PC-3 (cell line): ENCODE results near the gene THBS2. TPM values are rescaled to one million over a fixed set of nuclear protein-coding genes. Genes with fewer than 3 reads are reported as not detected.

Source experiments
- ATAC-seq: fragments of 200-7000 bp; cut with Tn5 transposase; 2 replicates; pipeline ENCODE4 v1.9.1; 2020; ENCODE audit warnings: mild to moderate bottlenecking, moderate library complexity
- BruUV-seq: library from RNA; stranded (reverse); fragments of 400-500 nt; replicated peaks from 2 replicates; lab custom pipeline; 2021; lab: Mats Ljungman, UMichigan
- CTCF ChIA-PET: fragments of 300-600 bp; sonication (Branson Sonifier 250); formaldehyde crosslinking; loops from one replicate; lab custom pipeline; 2022; ENCODE audit warnings: antibody characterized with exemption; lab: Charles Lee
- POLR2A ChIA-PET: fragments of 300-600 bp; sonication (Branson Sonifier 250); formaldehyde crosslinking; loops from one replicate; lab custom pipeline; 2022; ENCODE audit warnings: antibody characterized with exemption; ENCODE audit not compliant: unreplicated experiment; lab: Charles Lee
- DNase-seq: peaks from one replicate; pipeline ENCODE4 v3.0.0-alpha.2; 2015
- H2AFZ ChIP-seq: fragments of 300-600 bp; sonication (generic); 2 replicates; pipeline ENCODE4 v1.6.0; 2016; ENCODE audit warnings: antibody characterized with exemption, low read length
- H3F3A ChIP-seq: fragments of 300-600 bp; sonication (generic); one replicate; pipeline ENCODE4 v1.6.0; 2017; ENCODE audit warnings: antibody characterized with exemption, low read length, control low read depth, mild to moderate bottlenecking; ENCODE audit not compliant: unreplicated experiment
- H3K27ac ChIP-seq: fragments of 300-600 bp; sonication (generic); 2 replicates; pipeline ENCODE4 v1.5.1; 2016; ENCODE audit warnings: mild to moderate bottlenecking, low read length
- H3K27me3 ChIP-seq: fragments of 300-600 bp; sonication (generic); 2 replicates; pipeline ENCODE4 v1.6.1; 2016; ENCODE audit warnings: low read length, mixed read lengths
- H3K36me3 ChIP-seq: fragments of 300-600 bp; sonication (generic); 2 replicates; pipeline ENCODE4 v1.6.1; 2016; ENCODE audit warnings: low read depth, mixed run types, low read length, mixed read lengths
- H3K4me1 ChIP-seq: fragments of 300-600 bp; sonication (generic); 2 replicates; pipeline ENCODE4 v1.5.1; 2016; ENCODE audit warnings: low read length; ENCODE audit not compliant: insufficient read depth
- H3K4me2 ChIP-seq: fragments of 300-600 bp; sonication (generic); 2 replicates; pipeline ENCODE4 v1.6.0; 2016; ENCODE audit warnings: low read length
- H3K4me3 ChIP-seq: fragments of 300-600 bp; sonication (generic); 2 replicates; pipeline ENCODE4 v1.5.1; 2016; ENCODE audit warnings: mild to moderate bottlenecking, low read length, mixed read lengths
- H3K79me2 ChIP-seq: fragments of 300-600 bp; sonication (generic); 2 replicates; pipeline ENCODE4 v1.6.1; 2017; ENCODE audit warnings: low read length, mixed read lengths
- H3K9ac ChIP-seq: fragments of 300-600 bp; sonication (generic); 2 replicates; pipeline ENCODE4 v1.6.0; 2016; ENCODE audit warnings: mild to moderate bottlenecking, low read length
- H3K9me2 ChIP-seq: fragments of 300-600 bp; sonication (generic); replicated peaks from 2 replicates; pipeline ENCODE4 v1.6.1; 2016; ENCODE audit warnings: mixed run types, low read length, mixed read lengths
- H3K9me3 ChIP-seq: fragments of 300-600 bp; sonication (generic); 2 replicates; pipeline ENCODE4 v1.6.1; 2016; ENCODE audit warnings: low read length, mixed read lengths
- H4K20me1 ChIP-seq: fragments of 300-600 bp; sonication (generic); 2 replicates; pipeline ENCODE4 v1.6.1; 2016; ENCODE audit warnings: low read length, mixed read lengths
- EZH2 ChIP-seq: fragments of 300-600 bp; sonication (generic); IDR thresholded peaks from one replicate; pipeline ENCODE4 v1.6.1; 2017; ENCODE audit warnings: antibody characterized with exemption, mild to moderate bottlenecking, low read length; ENCODE audit not compliant: unreplicated experiment
- EZH2phosphoT487 ChIP-seq: fragments of 300-600 bp; sonication (generic); IDR thresholded peaks from 2 replicates; pipeline ENCODE4 v1.6.1; 2018; ENCODE audit warnings: mild to moderate bottlenecking, antibody characterized with exemption, low read length, borderline replicate concordance
- intact Hi-C: fragments of 100-400 bp; cut with micrococcal nuclease; formaldehyde crosslinking; loops from 2 replicates; pipeline ENCODE4 v1.9.0; 2023
- total RNA-seq: library from RNA; depleted of rRNA; stranded (reverse); fragments of >200 nt; gene quantifications from 2 replicates; pipeline ENCODE4 v1.2.3, GENCODE V29; 2014
- TF ChIP-seq, protein P1 (sequence below): fragments of 300-600 bp; sonication (generic); conservative IDR thresholded peaks from 2 replicates; pipeline ENCODE4 v1.5.1; 2017; ENCODE audit warnings: antibody characterized with exemption, low read depth, mild to moderate bottlenecking, low read length

Gene THBS2
- total RNA-seq, 1 experiment from 2014 or later = not detected

DNA sequence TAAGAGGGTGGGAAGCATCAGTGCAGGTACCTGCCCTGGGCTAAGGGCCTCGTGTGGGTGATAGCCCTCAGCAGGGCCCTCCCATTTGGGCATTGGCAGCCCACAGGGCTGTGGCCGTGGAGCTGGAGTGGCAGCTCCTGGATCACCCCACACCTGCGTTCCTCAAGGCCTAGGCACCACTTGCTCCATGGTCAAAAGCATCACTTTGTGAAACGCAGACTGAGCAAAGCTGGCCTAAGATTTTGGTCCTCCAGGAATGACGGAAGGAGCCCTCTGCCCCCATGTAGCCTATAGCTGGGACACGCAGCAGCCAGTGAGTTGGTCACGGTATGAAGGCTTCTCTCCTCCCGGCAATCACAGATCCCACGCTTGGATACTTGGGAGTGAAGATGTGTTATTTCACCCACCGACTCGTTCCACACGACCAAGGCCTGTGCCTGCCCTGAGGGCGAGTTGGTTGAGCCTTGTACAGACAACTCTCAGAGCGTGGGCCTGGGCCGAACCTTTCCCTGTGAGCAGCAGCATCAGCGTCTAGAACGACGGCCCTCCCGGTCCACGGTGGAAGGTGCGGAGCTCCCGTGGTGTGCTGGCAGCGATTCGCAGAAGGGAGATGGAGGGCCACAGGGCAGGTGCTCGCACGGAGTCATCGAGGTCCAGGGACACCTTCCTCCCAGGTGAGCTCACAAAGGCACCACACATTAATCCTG is 39.7 kb downstream of the THBS2 start:
- CTCF ChIA-PET = no interaction called here
- H3K27me3 ChIP-seq = no peaks in the 10 kb centered on the region
- no peak overlapping the region for H3K4me2 ChIP-seq
- H3K4me3 ChIP-seq = no peak overlapping the region
- no peak for ATAC-seq
- no peaks in the 10 kb centered on the region for H3K4me1 ChIP-seq
- POLR2A ChIA-PET = no interaction called here
- H3K9me2 ChIP-seq = no peaks in the 10 kb centered on the region
- no peaks in the 10 kb centered on the region for H3F3A ChIP-seq
- no peaks in the 10 kb centered on the region for H4K20me1 ChIP-seq
- H3K27ac ChIP-seq = no peak overlapping the region
- H2AFZ ChIP-seq = no peak overlapping the region
- BruUV-seq = no TSS peak
- H3K9me3 ChIP-seq = no peaks in the 10 kb centered on the region
- no peak overlapping the region for H3K9ac ChIP-seq
- no peaks in the 10 kb centered on the region for H3K79me2 ChIP-seq
- TF ChIP-seq EZH2 (no peak), EZH2phosphoT487 (no peak)
- TF ChIP-seq, protein P1, sequence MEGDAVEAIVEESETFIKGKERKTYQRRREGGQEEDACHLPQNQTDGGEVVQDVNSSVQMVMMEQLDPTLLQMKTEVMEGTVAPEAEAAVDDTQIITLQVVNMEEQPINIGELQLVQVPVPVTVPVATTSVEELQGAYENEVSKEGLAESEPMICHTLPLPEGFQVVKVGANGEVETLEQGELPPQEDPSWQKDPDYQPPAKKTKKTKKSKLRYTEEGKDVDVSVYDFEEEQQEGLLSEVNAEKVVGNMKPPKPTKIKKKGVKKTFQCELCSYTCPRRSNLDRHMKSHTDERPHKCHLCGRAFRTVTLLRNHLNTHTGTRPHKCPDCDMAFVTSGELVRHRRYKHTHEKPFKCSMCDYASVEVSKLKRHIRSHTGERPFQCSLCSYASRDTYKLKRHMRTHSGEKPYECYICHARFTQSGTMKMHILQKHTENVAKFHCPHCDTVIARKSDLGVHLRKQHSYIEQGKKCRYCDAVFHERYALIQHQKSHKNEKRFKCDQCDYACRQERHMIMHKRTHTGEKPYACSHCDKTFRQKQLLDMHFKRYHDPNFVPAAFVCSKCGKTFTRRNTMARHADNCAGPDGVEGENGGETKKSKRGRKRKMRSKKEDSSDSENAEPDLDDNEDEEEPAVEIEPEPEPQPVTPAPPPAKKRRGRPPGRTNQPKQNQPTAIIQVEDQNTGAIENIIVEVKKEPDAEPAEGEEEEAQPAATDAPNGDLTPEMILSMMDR = no peak
- intact Hi-C loops = no loop called here
- DNase-seq = no peak
- H3K36me3 ChIP-seq = no peaks in the 10 kb centered on the region

DNA sequence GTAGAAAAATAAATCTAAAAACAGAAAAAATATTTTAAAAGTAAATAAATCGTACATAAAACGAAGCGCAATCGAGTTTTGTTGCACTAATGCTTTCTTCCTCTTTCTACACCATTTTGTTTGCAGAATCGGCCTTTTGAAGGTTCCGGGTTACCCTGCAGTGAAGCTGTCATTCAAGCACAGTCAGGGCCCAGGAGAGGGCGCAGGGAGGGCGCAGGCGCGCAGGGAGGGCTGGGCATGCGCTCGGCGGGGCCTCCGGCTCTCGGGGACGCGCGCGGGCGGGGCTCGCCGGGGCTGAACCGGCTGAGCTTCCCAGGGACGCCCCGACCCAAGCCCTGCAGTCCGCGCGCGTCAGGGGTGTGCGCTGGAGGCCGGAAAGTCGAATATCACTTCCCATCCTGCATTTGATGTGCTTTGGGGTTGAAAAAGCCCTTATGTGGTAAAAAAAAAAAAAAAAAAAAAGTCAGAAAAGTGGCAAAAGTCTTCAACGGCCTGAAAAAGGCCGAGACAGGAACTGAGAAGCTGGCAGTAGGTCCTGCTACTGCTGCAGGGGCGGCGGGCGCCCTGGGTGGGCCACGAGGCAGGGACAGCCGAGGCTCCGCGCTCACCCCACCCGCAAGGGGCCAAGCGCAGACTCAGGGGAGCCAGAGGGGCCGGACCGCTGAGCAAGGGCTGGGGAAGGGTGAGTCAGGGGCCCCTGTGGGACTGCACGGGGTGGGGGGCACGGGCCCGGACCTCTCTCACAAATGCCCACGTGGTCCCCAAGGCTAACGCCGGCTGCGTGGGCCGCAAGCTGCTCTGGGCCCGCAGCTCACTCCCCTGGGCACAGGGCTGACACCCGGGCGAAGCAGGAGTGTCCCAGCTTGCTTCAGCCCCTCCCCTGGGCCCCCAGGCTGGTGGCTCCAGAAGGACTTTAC is 40.5 kb downstream of the THBS2 start:
- no peaks in the 10 kb centered on the region for H3K4me1 ChIP-seq
- H3F3A ChIP-seq = no peaks in the 10 kb centered on the region
- ATAC-seq (peak; percentile 92), DNase-seq (peak; percentile 73)
- TF ChIP-seq EZH2 = no peak
- TF ChIP-seq, protein P1 = peak; percentile 32; the same call in 1 of the 2 replicates
- H3K4me2 ChIP-seq = peak overlapping the region; percentile 61
- H3K27ac ChIP-seq = no peak overlapping the region
- no TSS peak for BruUV-seq
- H2AFZ ChIP-seq = peak overlapping the region; percentile 67
- no peaks in the 10 kb centered on the region for H3K9me3 ChIP-seq
- H3K79me2 ChIP-seq = no peaks in the 10 kb centered on the region
- no peaks in the 10 kb centered on the region for H3K27me3 ChIP-seq
- ChIA-PET CTCF (no interaction called here), POLR2A (no interaction called here)
- no peaks in the 10 kb centered on the region for H3K36me3 ChIP-seq
- peak overlapping the region; percentile 51 for H3K9ac ChIP-seq
- H3K4me3 ChIP-seq = peak overlapping the region; percentile 51; the same call in 1 of the 2 replicates
- no peaks in the 10 kb centered on the region for H4K20me1 ChIP-seq
- intact Hi-C loops = no loop called here
- H3K9me2 ChIP-seq = no peaks in the 10 kb centered on the region
